CD4-positive, alpha-beta T cell (primary cell): ENCODE results near the gene FBLN1. TPM values are rescaled to one million over a fixed set of nuclear protein-coding genes. Genes with fewer than 3 reads are reported as not detected.

Experiments
- ATAC-seq: fragments of 200-7000 bp; cut with Tn5 transposase; one replicate; pipeline ENCODE4 v1.10.0; 2022; ENCODE audit warnings: mild to moderate bottlenecking; ENCODE audit not compliant: poor library complexity
- CTCF ChIA-PET: fragments of 350-600 bp; sonication (Branson Sonifier 250); formaldehyde crosslinking; loops from one replicate; lab custom pipeline; 2021; ENCODE audit warnings: antibody characterized with exemption, inconsistent platforms; lab: Charles Lee
- POLR2A ChIA-PET: fragments of 350-600 bp; sonication (Branson Sonifier 250); formaldehyde crosslinking; loops from one replicate; lab custom pipeline; 2021; ENCODE audit warnings: antibody characterized with exemption, inconsistent platforms; lab: Charles Lee
- DNase-seq, 14 experiments: peaks; one replicate each; pipeline ENCODE4 v3.0.0-alpha.2; 2013 to 2020; ENCODE audit warnings: mixed read lengths in 2 of 14
- H3K27ac ChIP-seq, 2 donors: one replicate each; pipeline versions ENCODE4 v1.5.1 to v1.7.0; 2013; ENCODE audit warnings: low read length in 2 of 2, low read depth in 1 of 2, mild to moderate bottlenecking in 1 of 2
- H3K27me3 ChIP-seq, 2 experiments: 1 replicate in 1 of 2; 2 replicates in 1 of 2; pipeline versions ENCODE4 v1.6.1 to v1.7.0; 2013; ENCODE audit warnings: low read length in 2 of 2, control low read depth in 1 of 2, mild to moderate bottlenecking in 1 of 2, moderate library complexity in 1 of 2; ENCODE audit not compliant: insufficient read depth in 2 of 2, control insufficient read depth in 1 of 2
- H3K36me3 ChIP-seq: one replicate; pipeline ENCODE4 v1.6.1; 2013; ENCODE audit warnings: low read length, control low read depth; ENCODE audit not compliant: insufficient read depth
- H3K4me1 ChIP-seq: one replicate; pipeline ENCODE4 v1.6.1; 2013; ENCODE audit warnings: low read length, control low read depth; ENCODE audit not compliant: insufficient read depth
- H3K4me3 ChIP-seq: one replicate; pipeline ENCODE4 v1.5.1; 2013; ENCODE audit warnings: mild to moderate bottlenecking, low read length, moderate library complexity
- H3K9me3 ChIP-seq, 2 experiments: 1 replicate in 1 of 2; 2 replicates in 1 of 2; pipeline versions ENCODE4 v1.6.1 to v1.7.0; 2013; ENCODE audit warnings: low read length in 2 of 2, mild to moderate bottlenecking in 2 of 2, control low read depth in 1 of 2, moderate library complexity in 1 of 2; ENCODE audit not compliant: control insufficient read depth in 1 of 2, insufficient read depth in 1 of 2
- H3K27ac Mint-ChIP-seq: one replicate; pipeline ENCODE4 v1.8.0; 2020; ENCODE audit warnings: mixed read lengths
- H3K27me3 Mint-ChIP-seq: one replicate; pipeline ENCODE4 v1.8.0; 2021; ENCODE audit warnings: mixed read lengths
- H3K36me3 Mint-ChIP-seq: one replicate; pipeline ENCODE4 v1.8.0; 2021; ENCODE audit warnings: low read depth, mixed read lengths
- H3K4me1 Mint-ChIP-seq: one replicate; pipeline ENCODE4 v1.8.0; 2021; ENCODE audit warnings: low read depth, mixed read lengths
- H3K4me3 Mint-ChIP-seq: one replicate; pipeline ENCODE4 v1.8.0; 2020; ENCODE audit warnings: mild to moderate bottlenecking, mixed read lengths
- H3K9me3 Mint-ChIP-seq: one replicate; pipeline ENCODE4 v1.8.0; 2020; ENCODE audit warnings: mixed read lengths
- intact Hi-C, 2 experiments: fragments of 100-400 bp; cut with DNase I in 1 of 2; cut with micrococcal nuclease in 1 of 2; formaldehyde crosslinking; loops; one replicate each; pipeline versions ENCODE4 v1.15.1 to v1.9.0; 2023 to 2025; cut with DNase I, micrococcal nuclease
- total RNA-seq, 174 experiments: library from RNA in 2 of 174; stranded (reverse) in 2 of 174; gene quantifications; one replicate each; pipeline ENCODE4 v1.2.3 and lab custom pipeline; 2021 to 2026
- TF ChIP-seq, protein P1 (sequence below): fragments of 200-600 bp; IDR thresholded peaks from one replicate; pipeline ENCODE4 v1.8.0; 2022; ENCODE audit warnings: antibody characterized with exemption, mild to moderate bottlenecking

The FBLN1 gene
- total RNA-seq, 2 experiments from 2014 or later = not detected

DNA sequence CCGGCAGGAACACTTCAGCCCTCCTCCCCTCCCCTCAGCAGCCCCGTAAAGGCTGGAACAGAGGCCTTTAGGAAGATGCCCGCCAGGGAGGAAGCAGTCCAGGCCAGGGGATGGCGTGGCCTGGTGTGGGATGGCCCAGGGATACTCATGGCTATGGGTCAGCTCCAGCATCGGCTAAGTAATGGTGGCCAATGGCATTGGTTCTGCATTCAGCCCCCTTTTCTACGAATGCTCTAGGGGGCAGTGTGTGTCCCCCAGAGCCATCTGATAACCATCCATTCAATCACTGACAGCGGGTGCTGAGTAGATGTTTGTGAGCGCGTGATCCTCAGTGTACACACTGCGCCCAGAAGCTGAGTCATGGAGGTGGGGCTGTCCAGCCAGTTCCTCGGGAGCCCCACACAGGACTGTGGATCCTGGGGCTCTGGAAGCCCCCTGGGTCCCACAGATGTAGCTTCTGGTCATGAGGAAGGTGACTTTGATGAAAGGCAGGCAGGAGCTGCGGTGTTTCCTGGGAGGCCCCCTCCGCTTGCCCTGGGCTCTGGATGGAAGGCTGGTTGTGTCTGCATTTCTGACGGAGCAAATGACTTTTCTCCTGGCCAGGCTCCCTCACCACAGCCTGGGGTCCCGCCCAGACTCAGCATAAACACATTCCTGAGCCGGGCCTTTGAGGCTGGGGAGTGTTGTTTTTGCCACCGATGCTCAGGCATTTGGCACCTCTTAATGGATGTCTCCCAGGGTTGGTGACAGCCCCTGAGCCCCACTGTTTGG, 46.5 kb downstream of the FBLN1 start:
- H3K27ac Mint-ChIP-seq = no peak overlapping the region
- TF ChIP-seq, protein P1, sequence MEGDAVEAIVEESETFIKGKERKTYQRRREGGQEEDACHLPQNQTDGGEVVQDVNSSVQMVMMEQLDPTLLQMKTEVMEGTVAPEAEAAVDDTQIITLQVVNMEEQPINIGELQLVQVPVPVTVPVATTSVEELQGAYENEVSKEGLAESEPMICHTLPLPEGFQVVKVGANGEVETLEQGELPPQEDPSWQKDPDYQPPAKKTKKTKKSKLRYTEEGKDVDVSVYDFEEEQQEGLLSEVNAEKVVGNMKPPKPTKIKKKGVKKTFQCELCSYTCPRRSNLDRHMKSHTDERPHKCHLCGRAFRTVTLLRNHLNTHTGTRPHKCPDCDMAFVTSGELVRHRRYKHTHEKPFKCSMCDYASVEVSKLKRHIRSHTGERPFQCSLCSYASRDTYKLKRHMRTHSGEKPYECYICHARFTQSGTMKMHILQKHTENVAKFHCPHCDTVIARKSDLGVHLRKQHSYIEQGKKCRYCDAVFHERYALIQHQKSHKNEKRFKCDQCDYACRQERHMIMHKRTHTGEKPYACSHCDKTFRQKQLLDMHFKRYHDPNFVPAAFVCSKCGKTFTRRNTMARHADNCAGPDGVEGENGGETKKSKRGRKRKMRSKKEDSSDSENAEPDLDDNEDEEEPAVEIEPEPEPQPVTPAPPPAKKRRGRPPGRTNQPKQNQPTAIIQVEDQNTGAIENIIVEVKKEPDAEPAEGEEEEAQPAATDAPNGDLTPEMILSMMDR = no peak
- no peak overlapping the region for H3K27ac ChIP-seq
- H3K4me1 ChIP-seq = no peaks in the 10 kb centered on the region
- no peak overlapping the region for H3K4me3 Mint-ChIP-seq
- no peaks in the 10 kb centered on the region for H3K36me3 Mint-ChIP-seq
- POLR2A ChIA-PET = no interaction called here
- H3K4me3 ChIP-seq = no peak overlapping the region
- H3K9me3 Mint-ChIP-seq = no peaks in the 10 kb centered on the region
- H3K27me3 Mint-ChIP-seq = peaks cover 4% of the 10 kb centered on the region
- peaks cover 0 to 2% of the 10 kb centered on the region in 2 experiments for H3K27me3 ChIP-seq
- DNase-seq (no peak), ATAC-seq (no peak)
- intact Hi-C loops = no loop called here
- CTCF ChIA-PET = no interaction called here
- H3K36me3 ChIP-seq = no peaks in the 10 kb centered on the region
- H3K4me1 Mint-ChIP-seq = no peaks in the 10 kb centered on the region
- peaks cover 0 to 17% of the 10 kb centered on the region in 2 experiments for H3K9me3 ChIP-seq

DNA sequence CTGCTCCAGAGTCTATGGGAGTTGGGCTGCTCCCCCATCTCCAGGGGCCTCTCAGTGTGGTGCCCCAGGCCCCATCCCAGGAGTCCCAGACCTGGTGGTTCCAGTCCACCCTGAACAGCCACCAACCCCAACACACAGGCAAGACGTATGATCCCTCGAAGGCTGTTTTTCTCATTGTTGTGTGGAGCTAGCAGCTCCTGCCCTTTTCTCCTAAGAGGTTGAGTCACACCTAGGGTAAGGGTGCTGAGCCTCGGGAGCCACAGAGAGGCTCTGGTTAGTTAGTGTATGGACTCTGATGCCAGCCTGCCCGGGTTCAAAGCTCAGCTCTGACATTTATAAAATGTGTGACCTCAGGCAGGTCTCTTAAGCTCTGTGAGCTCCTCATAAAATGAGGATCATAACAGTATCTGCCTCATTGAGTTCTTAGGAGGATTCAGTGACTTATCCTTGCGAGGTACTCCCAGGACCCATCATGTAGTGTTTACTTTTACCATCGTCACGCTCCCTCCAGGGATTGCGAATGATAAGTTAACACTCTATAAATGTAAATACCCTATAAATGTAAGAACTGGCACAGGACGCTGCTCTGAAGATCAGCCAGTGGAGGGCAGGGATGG, 47.2 kb downstream of the FBLN1 start:
- no peak overlapping the region for H3K27ac Mint-ChIP-seq
- Histone ChIP-seq H3K4me3 (no peak overlapping the region), H3K36me3 (no peaks in the 10 kb centered on the region), H3K27ac (no peak overlapping the region), H3K4me1 (no peaks in the 10 kb centered on the region), H3K27me3 (peaks cover 0 to 2% of the 10 kb centered on the region in 2 experiments), H3K9me3 (peaks cover 0 to 17% of the 10 kb centered on the region in 2 experiments)
- no peak overlapping the region for H3K4me3 Mint-ChIP-seq
- H3K9me3 Mint-ChIP-seq = no peaks in the 10 kb centered on the region
- ChIA-PET CTCF (no interaction called here), POLR2A (no interaction called here)
- H3K4me1 Mint-ChIP-seq = no peaks in the 10 kb centered on the region
- ATAC-seq (no peak), DNase-seq (no peak)
- H3K27me3 Mint-ChIP-seq = peaks cover 4% of the 10 kb centered on the region
- TF ChIP-seq, protein P1 = no peak
- intact Hi-C loops = loop anchor here in 1 of 2 experiments (5.0 kb wide), 1 partner anchor 283 kb away; no protein-coding TSS in a partner anchor
- H3K36me3 Mint-ChIP-seq = no peaks in the 10 kb centered on the region

DNA sequence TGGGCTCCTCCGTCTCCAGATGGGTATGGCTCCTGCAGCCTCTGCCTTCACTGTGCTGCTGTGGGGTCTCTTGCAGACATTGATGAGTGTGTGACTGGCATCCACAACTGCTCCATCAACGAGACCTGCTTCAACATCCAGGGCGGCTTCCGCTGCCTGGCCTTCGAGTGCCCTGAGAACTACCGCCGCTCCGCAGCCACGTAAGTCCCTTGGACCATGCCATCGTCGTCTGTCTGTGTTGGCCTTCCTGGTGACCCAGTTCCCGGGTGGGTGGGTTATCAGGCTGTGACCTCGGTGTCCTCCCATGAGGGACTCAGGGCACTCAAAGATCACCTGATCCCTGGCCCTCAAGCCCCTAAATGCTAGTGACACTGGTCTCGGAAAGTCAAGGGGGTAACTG, 47.7 kb downstream of the FBLN1 start:
- TF ChIP-seq, protein P1 = no peak
- no peak for DNase-seq
- Histone ChIP-seq H3K4me1 (no peaks in the 10 kb centered on the region), H3K9me3 (peaks cover 0 to 17% of the 10 kb centered on the region in 2 experiments), H3K36me3 (no peaks in the 10 kb centered on the region), H3K27me3 (peaks cover 0 to 2% of the 10 kb centered on the region in 2 experiments), H3K27ac (no peak overlapping the region), H3K4me3 (no peak overlapping the region)
- ChIA-PET CTCF (no interaction called here), POLR2A (no interaction called here)
- Mint-ChIP-seq H3K27ac (no peak overlapping the region), H3K4me1 (no peaks in the 10 kb centered on the region), H3K27me3 (peaks cover 4% of the 10 kb centered on the region), H3K9me3 (no peaks in the 10 kb centered on the region), H3K36me3 (no peaks in the 10 kb centered on the region), H3K4me3 (no peak overlapping the region)
- intact Hi-C loops = loop anchor here in 1 of 2 experiments (5.0 kb wide), 1 partner anchor 283 kb away; no protein-coding TSS in a partner anchor
- no peak for ATAC-seq
